DMS114 treated with DMSO at 0.1 percent for 48 hours (cell line): ENCODE measurements around the gene SPRR4.
"Not testable (repeated sequence)": the region's sequence is repeated elsewhere in the genome, so short reads cannot be mapped to it uniquely, and the experiment has no call there.

Experiments
- DNase-seq: peaks from one replicate; lab custom pipeline; 2025; ENCODE audit not compliant: unreplicated experiment; lab: John Stamatoyannopoulos, UW

Gene SPRR4

DNA sequence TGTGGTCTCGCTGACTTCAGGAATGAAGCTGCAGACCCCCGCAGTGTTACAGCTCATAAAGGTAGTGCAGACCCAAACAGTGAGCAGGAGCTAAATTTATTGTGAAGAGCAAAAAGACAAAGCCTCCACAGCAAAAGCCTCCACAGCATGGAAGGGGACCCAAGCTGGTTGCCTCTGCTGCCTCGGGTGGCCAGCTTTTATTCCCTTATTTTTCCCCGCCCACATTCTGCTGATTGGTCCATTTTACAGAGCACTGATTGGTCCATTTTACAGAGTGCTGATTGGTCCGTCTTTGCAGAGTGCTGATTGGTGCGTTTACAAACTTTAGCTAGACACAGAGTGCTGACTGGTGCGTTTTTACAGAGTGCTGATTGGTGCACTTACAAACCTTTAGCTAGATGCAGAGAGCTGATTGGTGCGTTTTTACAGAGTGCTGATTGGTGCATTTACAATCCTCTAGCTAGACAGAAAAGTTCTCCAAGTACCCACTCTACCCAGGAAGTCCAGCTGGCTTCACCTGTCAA is 40.8 kb downstream of the SPRR4 start:
- not testable (repeated sequence) for DNase-seq

DNA sequence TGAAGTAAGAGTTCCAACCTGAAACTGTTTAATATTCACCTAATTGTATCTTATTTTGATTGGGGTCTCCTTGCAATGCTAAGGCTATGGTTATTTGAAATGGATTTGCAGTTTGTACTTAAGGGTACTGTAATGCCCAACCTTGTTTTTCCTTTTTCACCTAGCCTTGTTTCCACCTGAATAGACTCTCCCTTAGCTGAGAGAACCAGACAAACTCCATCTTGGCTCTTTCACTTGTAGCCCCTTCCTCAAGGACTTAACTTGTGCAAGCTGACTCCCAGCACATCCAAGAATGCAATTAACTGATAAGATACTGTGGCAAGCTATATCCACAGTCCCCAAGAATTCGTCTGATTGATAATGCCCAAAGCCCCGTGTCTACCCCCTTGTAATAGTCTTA is 51.4 kb downstream of the SPRR4 start:
- DNase-seq = not testable (repeated sequence)
